ENCODE data around the gene CRB1.

Gene CRB1

DNA sequence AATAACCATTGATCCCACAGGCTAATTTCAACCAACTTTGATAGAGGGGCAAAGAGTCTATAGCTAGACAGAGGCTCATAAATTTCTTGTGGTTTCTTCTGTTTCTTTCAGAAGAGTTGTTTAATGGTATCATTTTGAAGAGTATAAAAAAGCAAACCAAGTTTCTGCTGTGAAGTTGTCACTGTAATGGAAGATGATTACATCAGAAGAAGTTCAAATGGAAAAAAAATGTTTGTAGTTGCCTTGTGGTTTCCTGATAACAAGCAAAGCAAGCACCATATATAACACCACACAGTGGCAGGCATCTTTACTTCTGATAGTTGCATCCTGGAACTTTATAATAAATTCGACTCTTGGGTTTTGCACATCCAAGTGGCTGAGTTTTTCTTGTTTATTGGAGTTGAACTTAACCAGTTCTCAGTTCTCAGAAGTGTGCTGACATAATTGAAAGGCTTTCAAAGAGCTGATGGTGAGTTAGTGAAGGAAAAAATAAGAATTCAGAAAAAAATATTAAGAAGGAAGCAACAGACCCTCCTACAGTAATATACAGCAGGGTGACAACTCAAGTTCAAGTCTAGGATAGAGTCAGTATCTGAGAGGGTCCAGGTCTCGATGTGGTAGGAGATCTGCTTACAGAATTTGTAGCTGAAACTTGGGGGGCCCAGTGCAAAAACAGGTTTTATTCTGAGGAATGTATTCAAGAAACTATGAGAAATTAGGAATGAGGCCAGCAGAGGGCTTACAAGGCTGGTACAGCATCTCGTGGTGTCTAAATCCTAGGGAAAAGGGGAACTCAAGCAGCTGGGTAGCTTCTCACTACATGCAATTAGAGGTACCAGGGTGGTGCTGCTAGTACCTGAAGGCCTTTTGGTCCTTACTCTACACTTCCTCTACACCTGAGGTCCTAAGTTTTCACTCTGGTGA lies 123.5 kb downstream of the CRB1 start:
- TF ChIP-seq, protein P1, sequence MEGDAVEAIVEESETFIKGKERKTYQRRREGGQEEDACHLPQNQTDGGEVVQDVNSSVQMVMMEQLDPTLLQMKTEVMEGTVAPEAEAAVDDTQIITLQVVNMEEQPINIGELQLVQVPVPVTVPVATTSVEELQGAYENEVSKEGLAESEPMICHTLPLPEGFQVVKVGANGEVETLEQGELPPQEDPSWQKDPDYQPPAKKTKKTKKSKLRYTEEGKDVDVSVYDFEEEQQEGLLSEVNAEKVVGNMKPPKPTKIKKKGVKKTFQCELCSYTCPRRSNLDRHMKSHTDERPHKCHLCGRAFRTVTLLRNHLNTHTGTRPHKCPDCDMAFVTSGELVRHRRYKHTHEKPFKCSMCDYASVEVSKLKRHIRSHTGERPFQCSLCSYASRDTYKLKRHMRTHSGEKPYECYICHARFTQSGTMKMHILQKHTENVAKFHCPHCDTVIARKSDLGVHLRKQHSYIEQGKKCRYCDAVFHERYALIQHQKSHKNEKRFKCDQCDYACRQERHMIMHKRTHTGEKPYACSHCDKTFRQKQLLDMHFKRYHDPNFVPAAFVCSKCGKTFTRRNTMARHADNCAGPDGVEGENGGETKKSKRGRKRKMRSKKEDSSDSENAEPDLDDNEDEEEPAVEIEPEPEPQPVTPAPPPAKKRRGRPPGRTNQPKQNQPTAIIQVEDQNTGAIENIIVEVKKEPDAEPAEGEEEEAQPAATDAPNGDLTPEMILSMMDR (conservative IDR thresholded peaks at IDR 0.05; ENCODE audit: control insufficient read depth, insufficient read depth, low read depth, low read length): no peak

DNA sequence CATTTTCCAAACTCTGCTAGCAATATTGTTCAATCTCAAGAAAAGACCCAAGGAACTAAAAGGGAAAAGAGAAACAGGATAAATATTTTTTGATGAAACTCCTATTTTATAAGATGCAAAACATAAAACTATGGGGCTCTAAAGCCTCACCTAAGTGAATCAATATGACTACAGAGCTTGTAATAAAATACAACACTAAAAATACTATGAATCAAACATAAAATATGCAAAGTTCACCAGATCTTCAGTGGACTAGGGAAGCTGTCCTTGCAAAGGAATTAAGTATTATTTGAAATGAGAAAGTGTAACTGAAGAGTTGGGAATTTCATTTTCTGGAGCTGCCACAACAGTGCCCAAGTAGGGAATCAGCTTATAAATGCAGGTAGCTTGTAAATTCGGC lies 124.5 kb downstream of the CRB1 start:
- no peak for DNase-seq (ENCODE audit: low read depth)
- TF ChIP-seq, protein P1 (conservative IDR thresholded peaks at IDR 0.05; ENCODE audit: control insufficient read depth, insufficient read depth, low read depth, low read length): no peak
- H3K4me3 ChIP-seq (ENCODE audit: control insufficient read depth, low read depth, low read length): no peak overlapping the region

More for the DNA sequence above, 123.5 kb downstream of the CRB1 start:
- no peak overlapping the region for H3K4me3 ChIP-seq (ENCODE audit: control insufficient read depth, low read depth, low read length)
- no peak for DNase-seq (ENCODE audit: low read depth)

DNA sequence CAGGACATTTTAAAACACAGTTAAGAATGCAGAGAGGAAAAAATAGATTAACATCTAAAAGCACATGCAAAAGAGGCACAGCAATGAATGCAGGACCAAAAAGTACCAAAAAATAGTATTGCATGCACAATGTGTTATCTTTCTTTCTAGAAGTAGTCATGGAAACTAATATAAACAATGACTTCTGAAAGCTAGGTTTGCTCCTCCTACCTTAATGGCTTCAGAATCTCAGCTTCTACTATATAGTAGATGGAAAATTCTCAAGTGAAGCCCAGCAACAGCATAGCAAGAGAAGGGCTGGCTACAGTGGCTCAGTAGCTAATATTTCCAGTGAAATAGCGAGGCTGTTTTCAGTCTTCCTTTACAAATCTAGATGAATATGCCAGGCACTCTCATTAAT lies 125.1 kb downstream of the CRB1 start:
- no peak overlapping the region for H3K4me3 ChIP-seq (ENCODE audit: control insufficient read depth, low read depth, low read length)
- no peak for DNase-seq (ENCODE audit: low read depth)
- TF ChIP-seq, protein P1 (conservative IDR thresholded peaks at IDR 0.05; ENCODE audit: control insufficient read depth, insufficient read depth, low read depth, low read length): no peak

DNA sequence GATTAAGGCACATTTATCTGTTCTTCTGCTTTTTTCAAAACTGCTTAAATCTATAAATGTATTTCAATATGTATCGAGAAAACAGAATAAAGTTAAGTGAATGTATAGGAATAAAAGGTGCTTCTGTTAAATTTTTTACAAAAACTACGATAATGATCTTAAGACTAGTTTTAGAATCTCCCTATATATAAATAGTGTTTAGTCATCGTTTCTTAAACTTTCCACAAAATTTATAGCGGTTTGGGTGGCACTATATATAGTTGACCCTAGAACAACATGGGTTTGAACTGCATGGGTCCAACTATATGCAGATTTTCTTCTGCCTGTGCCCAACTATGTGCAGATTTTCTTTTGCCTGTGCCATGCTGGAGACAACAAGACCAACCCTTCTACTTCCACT lies 125.7 kb downstream of the CRB1 start:
- no peak for DNase-seq (ENCODE audit: low read depth)
- TF ChIP-seq, protein P1 (conservative IDR thresholded peaks at IDR 0.05; ENCODE audit: control insufficient read depth, insufficient read depth, low read depth, low read length): no peak
- no peak overlapping the region for H3K4me3 ChIP-seq (ENCODE audit: control insufficient read depth, low read depth, low read length)

- no peak overlapping the region for H3K4me3 ChIP-seq (ENCODE audit: control insufficient read depth, low read depth, low read length)
- TF ChIP-seq, protein P1 (conservative IDR thresholded peaks at IDR 0.05; ENCODE audit: control insufficient read depth, insufficient read depth, low read depth, low read length): no peak
- no peak for DNase-seq (ENCODE audit: low read depth)
Observed at GRCh38 chr1:197394831-197395608, 127.0 kb downstream of the CRB1 start.

GRCh38 chr1:197397895-197398294 lies 129.8 kb downstream of the CRB1 start:
- TF ChIP-seq, protein P1 (conservative IDR thresholded peaks at IDR 0.05; ENCODE audit: control insufficient read depth, insufficient read depth, low read depth, low read length): no peak
- H3K4me3 ChIP-seq (ENCODE audit: control insufficient read depth, low read depth, low read length): no peak overlapping the region
- no peak for DNase-seq (ENCODE audit: low read depth)
